ENCODE results near the gene ZNF121. TPM values are rescaled to one million over a fixed set of nuclear protein-coding genes. Genes with fewer than 3 reads are reported as not detected.
A peak's percentile ranks its signal among the peaks of the same experiment; 100 is the strongest.
"Not testable (repeated sequence)": the region's sequence is repeated elsewhere in the genome, so short reads cannot be mapped to it uniquely, and the experiment has no call there.

The ZNF121 gene
- total RNA-seq, 1 experiment from 2014 or later: 35.5 TPM

DNA sequence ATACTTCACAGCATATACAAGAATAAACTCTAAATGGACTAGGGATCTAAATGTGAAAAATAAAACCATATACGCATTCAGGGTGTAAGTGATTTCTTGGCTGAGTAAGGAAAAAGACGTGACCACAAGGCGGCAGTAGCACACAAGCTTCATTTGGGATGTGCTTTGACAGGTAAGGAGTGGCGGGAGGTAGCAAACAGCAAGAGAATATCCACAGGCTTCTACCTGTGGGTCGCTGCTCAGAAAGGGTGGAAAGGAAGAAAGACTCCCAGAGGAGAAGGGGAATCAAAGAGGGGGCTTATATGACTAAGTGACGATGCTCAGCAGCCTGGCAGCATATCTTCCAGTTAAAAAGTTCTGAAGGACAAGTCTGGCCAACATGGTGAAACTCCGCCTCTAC, 2.5 kb upstream of the ZNF121 start:
- peak; percentile 69 to 77 for DNase-seq
- H3K27me3 ChIP-seq (replicated peaks; ENCODE audit: control insufficient read depth, insufficient read depth, low read length): no peaks in the 10 kb centered on the region

DNA sequence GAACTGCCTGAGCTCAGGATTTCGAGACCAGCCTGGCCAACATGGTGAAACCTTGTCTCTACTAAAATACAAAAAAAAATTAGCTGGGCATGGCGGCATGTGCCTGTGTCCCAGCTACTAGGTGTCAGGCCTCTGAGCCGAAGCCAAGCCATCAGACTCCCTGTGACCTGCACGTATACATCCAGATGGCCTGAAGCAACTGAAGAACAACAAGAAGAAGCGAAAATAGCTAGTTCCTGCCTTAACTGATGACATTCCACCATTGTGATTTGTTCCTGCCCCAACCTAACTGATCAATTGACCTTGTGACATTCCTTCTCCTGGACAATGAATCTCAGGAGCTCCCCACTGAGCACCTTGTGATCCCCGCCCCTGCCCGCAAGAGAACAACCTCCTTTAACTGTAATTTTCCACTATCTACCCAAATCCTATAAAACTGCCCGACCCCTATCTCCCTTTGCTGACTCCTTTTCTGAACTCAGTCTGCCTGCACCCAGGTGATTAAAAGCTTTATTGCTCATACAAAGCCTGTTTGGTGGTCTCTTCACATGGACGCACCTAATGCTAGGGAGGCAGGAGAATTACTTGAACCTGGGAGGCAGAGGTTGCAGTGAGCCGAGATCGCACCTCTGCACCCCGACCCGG, 2.1 kb downstream of the ZNF121 start:
- H3K4me1 Mint-ChIP-seq (ENCODE audit: low read depth, unreplicated experiment); POLR2A ChIA-PET: not testable (repeated sequence)
- peaks cover 77% of the 10 kb centered on the region for H3K36me3 Mint-ChIP-seq (ENCODE audit: insufficient read depth, unreplicated experiment)

More for the DNA sequence above, 2.5 kb upstream of the ZNF121 start:
- intact Hi-C loops (cut with micrococcal nuclease; ENCODE audit: unreplicated experiment): loop anchor here (1.0 kb wide), 2 partner anchors 210 to 450 kb away; no protein-coding TSS in a partner anchor
- peaks cover 3% of the 10 kb centered on the region; the same call in 1 of the 2 replicates for H3K9me3 ChIP-seq
- H3K4me1 ChIP-seq: no peaks in the 10 kb centered on the region
- CTCF ChIA-PET: interaction anchor here (0.6 kb wide), 1 partner anchor 182 kb away, joined by 3 read pairs; the partner anchor contains the start of gene ZNF846
- H3K4me3 ChIP-seq (ENCODE audit: low read depth, low read length): no peak overlapping the region
- Mint-ChIP-seq H3K36me3 (ENCODE audit: insufficient read depth, unreplicated experiment) (peaks cover 34% of the 10 kb centered on the region), H3K27ac (ENCODE audit: unreplicated experiment) (no peak overlapping the region), H3K9me3 (ENCODE audit: unreplicated experiment) (no peaks in the 10 kb centered on the region), H3K27me3 (ENCODE audit: insufficient read depth, unreplicated experiment) (peaks cover 4% of the 10 kb centered on the region), H3K4me3 (ENCODE audit: unreplicated experiment) (no peak overlapping the region), H3K4me1 (ENCODE audit: low read depth, unreplicated experiment) (peaks cover 7% of the 10 kb centered on the region)
- POLR2A ChIA-PET: no interaction called here
- no peaks in the 10 kb centered on the region; the same call in 1 of the 2 replicates for H3K36me3 ChIP-seq (ENCODE audit: control insufficient read depth, insufficient read depth, low read length)
- peak; percentile 54 to 66 for TF ChIP-seq CTCF (IDR thresholded peaks at IDR 0.05; ENCODE audit: insufficient read depth in 1 of 2, low read depth in 1 of 2, low read length in 1 of 2, severe bottlenecking in 1 of 2, unreplicated experiment in 1 of 2)
- BruUV-seq (replicated peaks): no TSS peak

GRCh38 chr19:9580728-9581127, 3.6 kb downstream of the ZNF121 start:
- Mint-ChIP-seq H3K27me3 (ENCODE audit: insufficient read depth, unreplicated experiment) (no peaks in the 10 kb centered on the region), H3K36me3 (ENCODE audit: insufficient read depth, unreplicated experiment) (peaks cover 85% of the 10 kb centered on the region), H3K4me3 (ENCODE audit: unreplicated experiment) (no peak overlapping the region), H3K4me1 (ENCODE audit: low read depth, unreplicated experiment) (no peaks in the 10 kb centered on the region), H3K27ac (ENCODE audit: unreplicated experiment) (no peak overlapping the region), H3K9me3 (ENCODE audit: unreplicated experiment) (peaks cover 26% of the 10 kb centered on the region)
- no peak for TF ChIP-seq CTCF (IDR thresholded peaks at IDR 0.05; ENCODE audit: insufficient read depth in 1 of 2, low read depth in 1 of 2, low read length in 1 of 2, severe bottlenecking in 1 of 2, unreplicated experiment in 1 of 2)
- no peak for DNase-seq
- Histone ChIP-seq H3K9me3 (peaks cover 25% of the 10 kb centered on the region), H3K4me3 (ENCODE audit: low read depth, low read length) (no peak overlapping the region), H3K27me3 (replicated peaks; ENCODE audit: control insufficient read depth, insufficient read depth, low read length) (no peaks in the 10 kb centered on the region), H3K36me3 (ENCODE audit: control insufficient read depth, insufficient read depth, low read length) (peaks cover 2% of the 10 kb centered on the region), H3K4me1 (no peaks in the 10 kb centered on the region)
- no TSS peak for BruUV-seq (replicated peaks)
- CTCF ChIA-PET: no interaction called here
- POLR2A ChIA-PET: no interaction called here
- intact Hi-C loops (cut with micrococcal nuclease; ENCODE audit: unreplicated experiment): no loop called here

More for the DNA sequence above, 2.1 kb downstream of the ZNF121 start:
- DNase-seq; H3K27me3 ChIP-seq (replicated peaks; ENCODE audit: control insufficient read depth, insufficient read depth, low read length); H3K4me3 ChIP-seq (ENCODE audit: low read depth, low read length); CTCF ChIA-PET; intact Hi-C loops (cut with micrococcal nuclease; ENCODE audit: unreplicated experiment); H3K4me1 ChIP-seq; H3K36me3 ChIP-seq (ENCODE audit: control insufficient read depth, insufficient read depth, low read length); H3K27me3 Mint-ChIP-seq (ENCODE audit: insufficient read depth, unreplicated experiment); H3K27ac Mint-ChIP-seq (ENCODE audit: unreplicated experiment): not testable (repeated sequence)
- Mint-ChIP-seq H3K9me3 (ENCODE audit: unreplicated experiment) (peaks cover 16% of the 10 kb centered on the region), H3K4me3 (ENCODE audit: unreplicated experiment) (peak overlapping the region; percentile 49)
- H3K9me3 ChIP-seq: peaks cover 14% of the 10 kb centered on the region
- BruUV-seq (replicated peaks): TSS peak; percentile 9
